KMS-11 (cell line): ENCODE data around the gene ABHD4.
A peak's percentile ranks its signal among the peaks of the same experiment; 100 is the strongest.
"Not testable (repeated sequence)": the region's sequence is repeated elsewhere in the genome, so short reads cannot be mapped to it uniquely, and the experiment has no call there.

Experiments used
- H2AFZ ChIP-seq: fragments of 200-600 bp; sonication (generic); 2 replicates; pipeline ENCODE4 v1.6.1; 2016; ENCODE audit warnings: antibody characterized with exemption, mixed run types, low read depth
- H3K27ac ChIP-seq: fragments of 200-600 bp; sonication (generic); 2 replicates; pipeline ENCODE4 v1.6.1; 2016; ENCODE audit warnings: mild to moderate bottlenecking, mixed run types
- H3K27me3 ChIP-seq: fragments of 200-600 bp; sonication (generic); 2 replicates; pipeline ENCODE4 v1.6.1; 2017; ENCODE audit warnings: mild to moderate bottlenecking, low read depth, mixed run types, moderate library complexity; ENCODE audit not compliant: insufficient read depth
- H3K36me3 ChIP-seq: fragments of 200-600 bp; sonication (generic); 2 replicates; pipeline ENCODE4 v1.6.1; 2017; ENCODE audit warnings: mild to moderate bottlenecking, mixed run types; ENCODE audit not compliant: insufficient read depth
- H3K4me1 ChIP-seq: fragments of 200-600 bp; sonication (generic); 2 replicates; pipeline ENCODE4 v1.6.1; 2016; ENCODE audit warnings: mild to moderate bottlenecking, low read depth, mixed run types; ENCODE audit not compliant: poor library complexity, severe bottlenecking
- H3K4me2 ChIP-seq: fragments of 200-600 bp; sonication (generic); 2 replicates; pipeline ENCODE4 v1.7.0; 2016; ENCODE audit warnings: mild to moderate bottlenecking, mixed run types
- H3K4me3 ChIP-seq: fragments of 200-600 bp; sonication (generic); IDR thresholded peaks from 2 replicates; pipeline ENCODE4 v1.6.1; 2017; ENCODE audit warnings: low read depth, low read length, mixed read lengths; ENCODE audit not compliant: insufficient read depth
- H3K79me2 ChIP-seq: fragments of 200-600 bp; sonication (generic); 2 replicates; pipeline ENCODE4 v1.6.1; 2016; ENCODE audit warnings: low read depth, mixed run types; ENCODE audit not compliant: insufficient read depth
- H3K9ac ChIP-seq: fragments of 200-600 bp; sonication (generic); 2 replicates; pipeline ENCODE4 v1.6.1; 2016; ENCODE audit warnings: mild to moderate bottlenecking, mixed run types
- H4K20me1 ChIP-seq: fragments of 200-600 bp; sonication (generic); 2 replicates; pipeline ENCODE4 v1.6.1; 2016; ENCODE audit warnings: mild to moderate bottlenecking, mixed run types; ENCODE audit not compliant: insufficient read depth
- TF ChIP-seq, protein P1 (sequence below): fragments of 200-600 bp; sonication (generic); conservative IDR thresholded peaks from 2 replicates; pipeline ENCODE4 v1.6.1; 2017; ENCODE audit warnings: low read depth, mild to moderate bottlenecking, antibody characterized with exemption, low read length, moderate library complexity, mixed read lengths

The ABHD4 gene

DNA sequence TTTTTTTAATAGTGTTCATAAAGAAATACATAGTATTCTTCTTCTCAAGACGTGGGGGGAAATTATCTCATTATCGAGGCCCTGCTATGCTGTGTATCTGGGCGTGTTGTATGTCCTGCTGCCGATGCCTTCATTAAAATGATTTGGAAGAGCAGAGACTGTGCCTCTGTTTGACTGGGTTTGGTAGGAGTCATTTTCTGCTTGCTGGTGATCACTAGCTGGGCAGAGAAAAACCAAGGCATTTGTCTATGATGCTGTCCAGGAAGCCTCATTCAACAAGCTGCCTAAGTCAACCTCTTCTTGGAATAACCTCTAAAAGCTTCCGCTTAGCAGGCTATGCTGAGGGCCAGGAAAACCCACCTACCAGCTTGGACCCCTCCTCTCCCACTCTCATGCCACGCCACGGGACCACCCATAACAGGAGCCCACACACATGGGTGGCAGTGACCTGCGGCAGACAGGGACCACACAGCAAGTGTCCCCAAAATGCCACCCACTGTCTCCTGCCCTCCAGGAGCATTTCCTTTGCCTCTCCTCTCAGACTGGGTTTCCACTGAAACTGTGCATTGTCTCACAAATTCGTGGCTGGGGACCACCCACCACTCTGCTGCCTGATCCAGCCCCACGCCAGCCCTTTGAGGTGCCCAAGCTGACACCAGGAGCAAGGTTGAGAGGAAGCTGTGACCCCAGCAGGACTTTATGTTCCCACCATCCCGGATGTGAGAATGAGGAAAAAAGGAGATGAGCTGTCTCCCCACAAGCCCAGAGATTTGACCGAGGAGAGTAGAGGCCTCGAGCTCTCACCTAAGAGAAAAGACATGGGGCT lies 45.9 kb upstream of the ABHD4 start:
- Histone ChIP-seq H3K27ac (no peak overlapping the region; the same call in 1 of the 2 replicates), H3K36me3 (no peaks in the 10 kb centered on the region), H3K4me1 (peaks cover 84% of the 10 kb centered on the region)

DNA sequence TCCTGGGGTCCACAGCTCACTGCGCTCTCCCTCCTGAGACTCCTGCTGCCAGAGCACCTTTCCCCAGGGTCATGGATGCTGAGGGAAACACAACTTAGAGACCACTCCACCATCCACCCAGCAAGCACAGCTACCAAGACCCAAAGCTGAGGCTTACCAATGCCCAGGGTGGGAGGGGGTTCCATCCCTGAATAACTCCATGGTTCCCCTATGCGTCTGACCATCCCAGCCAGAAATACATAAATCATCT lies 45.3 kb upstream of the ABHD4 start:
- no peak overlapping the region for H2AFZ ChIP-seq
- no peaks in the 10 kb centered on the region for H3K79me2 ChIP-seq
- peaks cover 85% of the 10 kb centered on the region for H3K4me1 ChIP-seq
- H3K27me3 ChIP-seq: no peaks in the 10 kb centered on the region
- H3K4me3 ChIP-seq: no peak overlapping the region
- TF ChIP-seq, protein P1, sequence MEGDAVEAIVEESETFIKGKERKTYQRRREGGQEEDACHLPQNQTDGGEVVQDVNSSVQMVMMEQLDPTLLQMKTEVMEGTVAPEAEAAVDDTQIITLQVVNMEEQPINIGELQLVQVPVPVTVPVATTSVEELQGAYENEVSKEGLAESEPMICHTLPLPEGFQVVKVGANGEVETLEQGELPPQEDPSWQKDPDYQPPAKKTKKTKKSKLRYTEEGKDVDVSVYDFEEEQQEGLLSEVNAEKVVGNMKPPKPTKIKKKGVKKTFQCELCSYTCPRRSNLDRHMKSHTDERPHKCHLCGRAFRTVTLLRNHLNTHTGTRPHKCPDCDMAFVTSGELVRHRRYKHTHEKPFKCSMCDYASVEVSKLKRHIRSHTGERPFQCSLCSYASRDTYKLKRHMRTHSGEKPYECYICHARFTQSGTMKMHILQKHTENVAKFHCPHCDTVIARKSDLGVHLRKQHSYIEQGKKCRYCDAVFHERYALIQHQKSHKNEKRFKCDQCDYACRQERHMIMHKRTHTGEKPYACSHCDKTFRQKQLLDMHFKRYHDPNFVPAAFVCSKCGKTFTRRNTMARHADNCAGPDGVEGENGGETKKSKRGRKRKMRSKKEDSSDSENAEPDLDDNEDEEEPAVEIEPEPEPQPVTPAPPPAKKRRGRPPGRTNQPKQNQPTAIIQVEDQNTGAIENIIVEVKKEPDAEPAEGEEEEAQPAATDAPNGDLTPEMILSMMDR: no peak
- no peaks in the 10 kb centered on the region for H4K20me1 ChIP-seq
- H3K36me3 ChIP-seq: no peaks in the 10 kb centered on the region
- no peak overlapping the region for H3K9ac ChIP-seq
- no peak overlapping the region for H3K4me2 ChIP-seq
- no peak overlapping the region for H3K27ac ChIP-seq

More for the DNA sequence above, 45.9 kb upstream of the ABHD4 start:
- Histone ChIP-seq H3K9ac (no peak overlapping the region), H4K20me1 (no peaks in the 10 kb centered on the region), H2AFZ (no peak overlapping the region), H3K4me2 (peak overlapping the region; percentile 9; the same call in 1 of the 2 replicates), H3K4me3 (no peak overlapping the region), H3K79me2 (no peaks in the 10 kb centered on the region), H3K27me3 (no peaks in the 10 kb centered on the region)
- TF ChIP-seq, protein P1: no peak

DNA sequence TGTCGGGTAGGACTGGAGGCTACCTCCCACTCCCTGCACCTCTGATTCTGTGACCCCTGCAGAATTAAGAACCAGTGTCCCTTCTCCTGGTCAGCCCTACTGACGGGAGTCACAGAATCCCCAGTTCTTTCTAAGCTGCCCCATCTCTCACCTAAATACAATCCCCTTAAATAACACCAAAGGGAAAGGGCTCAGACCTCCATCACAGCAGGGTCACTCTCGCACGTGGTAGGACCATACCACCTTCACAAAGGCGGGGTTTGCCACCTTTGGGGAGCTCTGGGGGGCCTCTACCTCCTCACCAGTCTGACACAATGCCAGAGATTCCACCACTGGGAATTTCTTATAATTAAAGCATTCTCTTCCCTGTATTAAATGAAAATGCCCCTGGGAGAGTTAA lies 44.7 kb upstream of the ABHD4 start:
- H4K20me1 ChIP-seq: no peaks in the 10 kb centered on the region
- no peak overlapping the region for H3K4me2 ChIP-seq
- H3K79me2 ChIP-seq: no peaks in the 10 kb centered on the region
- H3K27me3 ChIP-seq: no peaks in the 10 kb centered on the region
- TF ChIP-seq, protein P1: no peak
- H3K9ac ChIP-seq: no peak overlapping the region
- no peak overlapping the region for H3K4me3 ChIP-seq
- no peaks in the 10 kb centered on the region for H3K36me3 ChIP-seq
- H3K27ac ChIP-seq: no peak overlapping the region; the same call in 1 of the 2 replicates
- H2AFZ ChIP-seq: no peak overlapping the region
- H3K4me1 ChIP-seq: peaks cover 85% of the 10 kb centered on the region

DNA sequence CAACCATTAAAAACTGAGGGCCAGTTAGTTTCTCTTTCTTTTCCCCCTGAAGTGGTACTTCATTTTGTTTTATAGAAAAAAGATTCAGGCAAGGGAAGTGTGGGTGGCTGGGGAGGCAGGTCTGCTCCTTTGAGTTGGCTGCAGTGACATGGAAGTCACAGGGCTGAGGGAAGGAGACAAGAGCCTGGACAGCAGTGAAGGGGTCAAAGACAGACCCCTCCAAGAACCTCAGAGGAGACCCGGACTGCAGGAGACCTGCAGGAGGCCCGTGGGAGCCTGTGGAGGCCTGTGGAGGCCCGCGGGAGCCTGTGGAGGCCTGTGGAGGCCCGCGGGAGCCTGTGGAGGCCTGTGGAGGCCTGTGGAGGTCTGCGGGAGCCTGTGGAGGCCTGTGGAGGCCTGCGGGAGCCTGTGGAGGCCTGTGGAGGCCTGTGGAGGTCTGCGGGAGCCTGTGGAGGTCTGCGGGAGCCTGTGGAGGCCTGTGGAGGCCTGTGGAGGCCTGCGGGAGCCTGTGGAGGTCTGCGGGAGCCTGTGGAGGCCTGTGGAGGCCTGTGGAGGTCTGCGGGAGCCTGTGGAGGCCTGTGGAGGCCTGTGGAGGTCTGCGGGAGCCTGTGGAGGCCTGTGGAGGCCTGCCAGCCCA lies 44.1 kb upstream of the ABHD4 start:
- H3K36me3 ChIP-seq, H3K4me3 ChIP-seq, H3K79me2 ChIP-seq, H4K20me1 ChIP-seq, H3K4me2 ChIP-seq, H3K27ac ChIP-seq, H3K27me3 ChIP-seq, H3K9ac ChIP-seq, H2AFZ ChIP-seq: not testable (repeated sequence)
- peaks cover 87% of the 10 kb centered on the region for H3K4me1 ChIP-seq
